Right ventricle myocardium superior (tissue), 1 donor: ENCODE results near the gene ANKRD35. TPM values are rescaled to one million over a fixed set of nuclear protein-coding genes. Genes with fewer than 3 reads are reported as not detected.
"Not testable (repeated sequence)": the region's sequence is repeated elsewhere in the genome, so short reads cannot be mapped to it uniquely, and the experiment has no call there.

Experiments
- ATAC-seq: fragments of 200-7000 bp; cut with Tn5 transposase; one replicate; pipeline ENCODE4 v1.9.1; 2020; ENCODE audit warnings: mild to moderate bottlenecking; ENCODE audit not compliant: poor library complexity
- DNase-seq: peaks from one replicate; pipeline ENCODE4 v3.0.0-alpha.2; 2020
- intact Hi-C: fragments of 100-400 bp; cut with DNase I; formaldehyde crosslinking; loops from one replicate; pipeline ENCODE4 v1.11.2; 2022
- microRNA-seq: library from miRNA; unstranded; fragments of <30 nt; microRNA quantifications from one replicate; pipeline ENCODE4 v1.2.0, GENCODE V29; 2020
- total RNA-seq: library from RNA; stranded (reverse); fragmentation: NEBNext Ultra II Directional; extraction: Animal tissue kit (Norgen Biotek cat#: 25700); gene quantifications from one replicate; pipeline ENCODE4 v1.2.1, GENCODE V29; 2021
- donor health status: DM: no; HTN: yes; CAD: no; lungs with severe emphysema.

The ANKRD35 gene
- total RNA-seq, 1 donor from 2014 or later: 1.1 TPM

DNA sequence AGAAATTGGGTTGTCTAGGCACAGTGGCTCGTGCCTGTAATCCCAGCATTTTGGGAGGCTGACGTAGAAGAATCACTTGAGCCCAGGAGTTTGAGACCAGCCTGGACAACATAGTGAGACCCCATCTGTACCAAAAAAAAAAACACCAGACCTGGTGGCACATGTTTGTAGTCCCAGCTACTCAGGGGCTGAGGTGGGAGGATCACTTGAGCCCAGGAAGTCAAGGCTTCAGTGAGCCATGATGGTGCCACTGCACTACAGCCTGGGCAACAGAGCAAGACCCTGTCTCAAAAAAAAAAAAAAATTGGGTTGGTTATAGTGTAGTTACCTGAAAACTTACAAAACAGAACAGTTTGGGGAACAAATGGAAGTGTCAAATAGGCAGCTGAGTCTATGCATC, 54.9 kb downstream of the ANKRD35 start:
- ATAC-seq, DNase-seq, intact Hi-C loops: not testable (repeated sequence)

DNA sequence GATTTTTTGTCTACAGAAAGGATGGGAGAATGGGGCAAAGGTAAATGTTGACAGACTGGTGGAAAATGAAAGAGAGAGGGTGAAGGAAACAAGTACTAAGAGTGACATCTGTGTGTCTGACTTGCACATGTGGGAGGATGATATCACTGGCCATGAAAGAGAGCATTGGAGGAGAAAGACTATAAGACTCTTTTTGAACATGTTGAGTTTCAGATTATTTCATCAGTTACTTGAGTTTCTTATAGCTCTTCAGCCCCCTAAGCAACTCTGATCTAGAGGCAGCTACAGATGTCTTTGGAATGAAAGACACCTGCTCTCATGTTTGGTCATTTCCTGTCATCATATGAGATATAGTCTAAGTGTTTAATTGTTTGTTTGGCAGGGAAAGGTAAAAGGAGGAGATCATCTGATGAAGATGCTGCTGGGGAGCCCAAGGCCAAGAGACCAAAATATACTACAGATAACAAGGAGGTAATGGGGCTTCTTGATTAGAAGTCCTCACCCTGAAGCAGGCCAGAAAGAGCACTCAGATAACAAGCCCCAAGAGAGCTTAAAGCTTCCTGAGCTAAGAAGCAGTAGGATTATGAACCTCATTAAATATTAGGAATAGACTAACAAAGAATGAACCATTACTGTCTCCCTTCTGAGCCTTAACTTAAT, 57.2 kb downstream of the ANKRD35 start:
- ATAC-seq (no peak), DNase-seq (no peak)
- intact Hi-C loops: no loop called here

DNA sequence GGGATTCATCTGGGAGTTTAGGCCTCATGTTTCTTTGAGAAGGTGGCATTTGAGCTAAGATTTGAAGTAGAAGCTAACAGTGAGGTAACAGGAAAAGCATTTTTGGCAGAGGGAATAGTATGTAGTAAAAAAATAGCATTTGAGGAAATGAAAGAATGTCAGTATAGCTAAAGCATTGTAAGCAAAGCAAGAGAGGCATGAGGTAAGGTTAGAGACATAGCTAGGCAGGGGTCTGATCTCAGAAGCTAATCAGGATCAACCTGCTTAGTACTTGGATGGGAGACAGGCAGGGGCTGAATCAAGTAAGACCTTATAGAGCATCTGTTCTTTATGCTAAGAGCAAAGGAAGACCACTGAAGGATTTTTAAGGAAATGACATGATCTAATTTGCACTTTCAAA, 57.7 kb downstream of the ANKRD35 start:
- DNase-seq (no peak), ATAC-seq (no peak)
- intact Hi-C loops: no loop called here

DNA sequence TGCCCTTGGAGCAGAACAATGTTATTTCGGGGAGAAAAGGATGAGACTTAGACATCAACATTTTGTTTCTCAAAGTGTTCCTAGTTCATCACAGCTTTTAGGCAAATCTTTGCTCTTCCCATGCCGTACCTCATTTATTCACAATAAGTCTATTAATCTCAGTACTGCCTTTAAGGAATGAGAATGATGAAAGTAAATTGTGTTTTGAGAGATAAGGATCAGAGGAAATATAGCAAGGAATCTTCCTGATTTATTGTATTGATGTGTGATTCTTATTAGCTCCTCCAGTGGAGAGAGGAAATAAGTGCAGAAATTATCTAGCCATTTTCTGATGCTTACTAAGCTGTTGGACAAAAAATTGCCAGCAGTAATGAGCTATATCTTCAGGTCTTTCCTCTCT, 59.6 kb downstream of the ANKRD35 start:
- ATAC-seq: no peak
- intact Hi-C loops: no loop called here

DNA sequence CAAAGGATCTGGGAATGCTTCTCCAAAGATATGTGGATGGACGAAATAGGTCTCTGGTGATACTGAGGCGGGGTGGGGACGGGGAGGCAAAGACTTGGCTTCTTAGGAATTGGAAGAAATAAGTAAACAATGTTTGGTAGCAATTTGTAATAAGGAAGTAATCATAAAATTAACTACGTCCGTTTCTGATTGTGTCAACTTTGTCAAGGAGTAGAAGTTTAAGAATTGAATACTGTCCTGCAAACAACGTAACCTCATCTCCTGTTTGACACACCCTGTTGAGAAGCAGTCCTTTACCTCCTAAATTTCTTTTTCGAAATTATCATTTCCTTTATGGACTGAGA, 61.2 kb downstream of the ANKRD35 start:
- DNase-seq: no peak
- intact Hi-C loops: no loop called here
- ATAC-seq: no peak

More for the DNA sequence above, 59.6 kb downstream of the ANKRD35 start:
- no peak for DNase-seq

DNA sequence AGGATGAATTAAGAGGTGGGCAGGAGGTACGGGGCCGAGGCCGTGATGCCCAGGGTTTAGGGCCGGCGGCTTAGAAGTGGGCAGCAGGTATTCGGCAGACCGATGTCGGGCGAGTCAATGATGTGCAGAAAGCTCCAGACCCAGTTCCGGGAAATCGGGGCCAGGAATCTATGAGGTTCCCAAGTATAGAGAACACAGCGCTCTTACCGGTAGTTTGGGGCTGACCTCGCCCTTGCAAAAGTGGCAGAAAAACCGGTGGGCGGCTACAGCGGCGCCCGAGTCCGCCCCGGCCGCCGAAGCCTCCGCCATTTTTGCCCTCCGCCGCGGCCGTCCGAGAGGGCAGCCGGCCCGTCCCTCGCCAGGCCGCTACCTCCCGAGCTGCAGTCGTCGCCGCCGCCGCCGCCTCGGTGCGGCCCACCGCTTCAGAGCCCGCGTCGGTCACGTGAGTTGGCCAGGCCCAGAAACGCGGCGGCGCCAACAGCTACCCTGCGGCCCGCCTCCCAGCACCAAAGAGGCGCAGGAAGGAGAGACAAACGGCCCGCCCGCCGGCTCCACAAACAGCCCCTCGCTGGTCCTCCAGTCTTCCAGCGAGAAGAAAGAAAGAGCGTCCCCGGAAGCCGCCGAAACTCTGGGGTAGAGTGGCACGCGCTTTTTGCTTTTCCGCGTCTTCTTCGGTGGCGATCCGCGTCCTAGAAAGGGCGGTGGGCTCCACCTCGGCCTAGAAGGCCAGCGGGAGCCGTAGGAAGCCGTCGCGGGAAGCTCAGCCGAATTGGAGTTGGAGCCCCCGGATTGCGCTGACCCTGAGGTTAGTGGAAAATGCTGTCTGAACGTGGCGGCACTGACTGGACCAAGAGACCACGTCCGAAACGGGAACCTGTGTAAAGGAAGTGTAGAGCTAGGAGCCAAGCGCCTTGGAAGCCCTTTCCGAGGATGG, 61.8 kb downstream of the ANKRD35 start, which contains the start of the genes POLR3C and RNF115:
TSS of gene POLR3C (plus strand) at position 636 of the 934 bp plus-strand sequence. CDS start 1,577 bp downstream, outside the sequence.
TSS of gene RNF115 (minus strand) at position 531 of the 934 bp plus-strand sequence. CDS start at position 309, 222 bp downstream.
- intact Hi-C loops: no loop called here
- ATAC-seq: peak; percentile 97
- DNase-seq: peak; percentile 96

DNA sequence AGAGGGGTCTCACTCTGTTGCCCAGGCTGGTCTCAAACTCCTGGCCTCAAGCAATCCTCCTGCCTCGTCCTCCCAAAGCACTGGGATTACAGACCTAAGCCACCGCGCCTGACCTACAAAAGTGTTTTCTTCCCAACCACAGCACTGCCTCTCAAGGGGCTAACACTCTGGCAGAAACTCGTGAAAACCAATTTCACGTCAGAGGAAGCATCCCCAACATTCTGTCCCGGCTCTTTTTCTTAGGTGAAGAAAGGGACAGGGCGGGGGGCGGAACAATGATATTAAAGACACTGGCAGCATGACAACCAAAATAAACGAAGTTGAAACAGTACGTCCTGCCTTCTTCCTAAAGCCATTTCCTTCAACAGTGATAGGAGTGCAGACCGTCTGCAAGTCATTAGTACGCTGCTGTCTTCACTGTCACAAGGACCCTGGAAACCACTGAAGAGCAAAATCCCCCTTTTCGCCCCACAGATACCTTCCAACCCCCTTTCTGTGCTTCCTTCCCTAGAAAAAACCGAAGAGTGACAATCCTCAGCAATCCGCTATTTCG, 62.8 kb downstream of the ANKRD35 start:
- DNase-seq, intact Hi-C loops: not testable (repeated sequence)
- ATAC-seq: peak; percentile 10

DNA sequence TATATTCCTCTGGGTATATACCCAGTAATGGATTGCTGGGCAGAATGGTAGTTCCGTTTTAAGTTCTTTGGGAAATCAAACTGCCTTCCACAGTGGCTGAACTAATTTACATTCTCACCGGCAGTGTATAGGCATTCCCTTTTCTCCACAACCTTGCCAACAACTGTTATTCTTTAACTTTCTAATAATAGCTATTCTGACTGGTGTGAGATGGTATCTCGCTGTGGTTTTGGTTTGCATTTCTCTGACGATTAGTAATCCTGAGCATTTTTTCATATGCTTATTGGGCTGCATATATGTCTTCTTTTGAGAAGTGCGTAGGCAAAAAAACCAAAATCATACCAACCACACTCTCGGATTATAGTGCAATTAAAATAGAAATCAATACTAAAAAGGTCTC, 67.6 kb downstream of the ANKRD35 start:
- intact Hi-C loops, DNase-seq, ATAC-seq: not testable (repeated sequence)

Small RNAs within 50 kb of the gene (microRNA-seq; reads per million reads assigned to microRNA genes)
- not detected for gene MIR6736

Other genes starting within 250 kb of the ANKRD35 start
- not detected for gene PDZK1, start 178.5 kb downstream of the ANKRD35 start, total RNA-seq
- not detected for gene CD160, start 166.4 kb downstream of the ANKRD35 start, total RNA-seq
- gene RNF115, start 61.8 kb downstream of the ANKRD35 start, total RNA-seq: 46.5 TPM
- 12.2 TPM for gene POLR3C, start 61.7 kb downstream of the ANKRD35 start, total RNA-seq
- gene NUDT17, start 40.2 kb downstream of the ANKRD35 start, total RNA-seq: 2.9 TPM
- 13.2 TPM for gene PIAS3, start 26.8 kb downstream of the ANKRD35 start, total RNA-seq
- 1.0 TPM for gene ITGA10, start 24.2 kb upstream of the ANKRD35 start, total RNA-seq
- 22.3 TPM for gene PEX11B, start 32.9 kb upstream of the ANKRD35 start, total RNA-seq
- gene RBM8A, start 41.6 kb upstream of the ANKRD35 start, total RNA-seq: 57.9 TPM
- 22.9 TPM for gene LIX1L, start 72.2 kb upstream of the ANKRD35 start, total RNA-seq
- 0.59 TPM for gene ANKRD34A, start 78.7 kb upstream of the ANKRD35 start, total RNA-seq
- gene POLR3GL, start 78.8 kb upstream of the ANKRD35 start, total RNA-seq: 49.2 TPM
- gene TXNIP, start 110.7 kb upstream of the ANKRD35 start, total RNA-seq: 980 TPM
- gene HJV, start 135.9 kb upstream of the ANKRD35 start, total RNA-seq: 88.1 TPM